Upper lobe of right lung (tissue), 1 donor: ENCODE measurements around the gene PLAU. TPM values are rescaled to one million over a fixed set of nuclear protein-coding genes. Genes with fewer than 3 reads are reported as not detected.
"Not testable (repeated sequence)": the region's sequence is repeated elsewhere in the genome, so short reads cannot be mapped to it uniquely, and the experiment has no call there.

ENCODE experiments used
- ATAC-seq: fragments of 200-7000 bp; cut with Tn5 transposase; one replicate; pipeline ENCODE4 v1.9.1; 2020; ENCODE audit warnings: mild to moderate bottlenecking, moderate library complexity
- DNase-seq: peaks from one replicate; pipeline ENCODE4 v3.0.0-alpha.2; 2020
- H3K27ac ChIP-seq: fragments of 200-600 bp; one replicate; pipeline ENCODE4 v1.8.0; 2022
- H3K27me3 ChIP-seq: fragments of 200-600 bp; one replicate; pipeline ENCODE4 v1.8.0; 2022; ENCODE audit warnings: mild to moderate bottlenecking
- H3K36me3 ChIP-seq: fragments of 200-600 bp; one replicate; pipeline ENCODE4 v1.8.0; 2022
- H3K4me1 ChIP-seq: fragments of 200-600 bp; one replicate; pipeline ENCODE4 v1.8.0; 2022
- H3K4me3 ChIP-seq: fragments of 200-600 bp; one replicate; pipeline ENCODE4 v1.8.0; 2022; ENCODE audit warnings: mild to moderate bottlenecking
- H3K9me3 ChIP-seq: fragments of 200-600 bp; one replicate; pipeline ENCODE4 v1.8.0; 2022
- CTCF ChIP-seq: fragments of 200-600 bp; IDR thresholded peaks from one replicate; pipeline ENCODE4 v1.8.0; 2022; ENCODE audit warnings: antibody characterized with exemption
- intact Hi-C: fragments of 100-400 bp; cut with DNase I; formaldehyde crosslinking; loops from one replicate; pipeline ENCODE4 v1.11.0; 2022
- total RNA-seq: library from RNA; stranded (reverse); fragmentation: NEBNext Ultra II Directional; extraction: Animal tissue kit (Norgen Biotek cat#: 25700); gene quantifications from one replicate; pipeline ENCODE4 v1.2.1, GENCODE V29; 2021
- donor health status: DM: no; HTN: yes; CAD: no; lungs with severe emphysema.

PLAU gene
- total RNA-seq, 1 donor from 2014 or later: 16.8 TPM

- Histone ChIP-seq H3K27me3 (no peaks in the 10 kb centered on the region), H3K27ac (no peak overlapping the region), H3K36me3 (no peaks in the 10 kb centered on the region), H3K9me3 (no peaks in the 10 kb centered on the region), H3K4me1 (peaks cover 29% of the 10 kb centered on the region), H3K4me3 (no peak overlapping the region)
- no peak for TF ChIP-seq CTCF
- DNase-seq (no peak), ATAC-seq (no peak)
- intact Hi-C loops: no loop called here
These were observed 20.7 kb upstream of the PLAU start for GRCh38 chr10:73890261-73890660.

GRCh38 chr10:73890830-73891229, 20.1 kb upstream of the PLAU start:
- intact Hi-C loops: not testable (repeated sequence)

DNA sequence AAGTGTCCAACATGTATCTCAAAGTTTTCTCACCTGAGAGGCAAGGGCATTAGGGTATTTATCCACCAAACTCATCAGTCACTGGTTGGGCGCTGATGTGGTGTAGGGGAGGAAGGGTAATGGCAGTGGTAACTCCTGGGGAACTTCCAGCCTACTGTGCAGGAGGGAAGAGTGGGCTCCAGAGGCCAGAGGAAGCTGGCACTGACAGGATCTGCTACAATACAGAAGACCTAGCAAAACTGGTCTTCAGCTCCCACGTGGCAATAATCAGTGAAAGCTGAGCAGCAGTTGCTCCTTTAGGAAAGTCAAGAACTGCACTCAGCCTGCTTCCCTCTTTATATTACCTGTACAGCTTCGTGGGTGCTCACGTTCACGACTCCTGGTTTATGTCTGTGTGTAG, 19.4 kb upstream of the PLAU start:
- Histone ChIP-seq H3K4me3 (no peak overlapping the region), H3K36me3 (no peaks in the 10 kb centered on the region), H3K27me3 (no peaks in the 10 kb centered on the region), H3K27ac (no peak overlapping the region), H3K9me3 (no peaks in the 10 kb centered on the region), H3K4me1 (peaks cover 25% of the 10 kb centered on the region)
- DNase-seq (no peak), ATAC-seq (no peak)
- intact Hi-C loops: no loop called here
- no peak for TF ChIP-seq CTCF

More at GRCh38 chr10:73890830-73891229, 20.1 kb upstream of the PLAU start:
- H3K36me3 ChIP-seq, H3K4me3 ChIP-seq, H3K27ac ChIP-seq, ATAC-seq, H3K27me3 ChIP-seq, H3K9me3 ChIP-seq, DNase-seq: not testable (repeated sequence)
- peaks cover 29% of the 10 kb centered on the region for H3K4me1 ChIP-seq

DNA sequence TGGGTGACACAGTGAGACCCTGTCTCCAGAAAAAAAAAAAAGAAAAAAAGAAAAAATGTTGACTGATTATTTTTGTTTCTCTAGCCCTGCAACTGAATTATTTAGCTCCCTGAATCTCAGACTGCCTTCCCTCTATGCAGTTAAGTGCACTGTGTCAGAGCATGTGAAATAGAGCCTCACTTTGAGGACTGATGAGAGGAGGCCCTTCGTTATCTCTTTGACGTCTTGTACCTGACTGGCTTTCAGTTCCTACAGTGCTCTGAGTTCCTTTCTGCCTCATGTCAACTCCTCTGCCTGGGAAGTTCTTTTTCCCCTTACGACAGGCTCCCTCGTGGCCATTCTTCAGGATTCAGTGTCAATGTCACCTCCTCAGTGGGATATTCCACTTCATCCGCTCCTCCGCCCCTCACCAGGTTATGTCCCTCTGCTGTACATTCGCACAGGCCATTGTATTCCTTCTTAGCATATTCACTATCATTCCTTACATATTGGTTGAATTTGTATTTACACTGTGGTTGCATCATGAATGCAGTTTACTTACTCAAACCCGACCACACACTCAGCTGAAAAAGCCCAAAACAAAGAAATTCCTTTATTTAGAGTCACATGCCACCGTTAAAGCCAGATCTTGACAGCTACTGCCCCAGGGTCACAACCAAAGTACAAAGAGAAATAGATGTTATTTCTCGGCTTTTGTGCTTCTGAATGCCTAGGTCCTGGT, 18.5 kb upstream of the PLAU start:
- Histone ChIP-seq H3K4me3 (no peak overlapping the region), H3K27ac (no peak overlapping the region), H3K9me3 (no peaks in the 10 kb centered on the region), H3K27me3 (no peaks in the 10 kb centered on the region), H3K36me3 (no peaks in the 10 kb centered on the region), H3K4me1 (peaks cover 15% of the 10 kb centered on the region)
- intact Hi-C loops: no loop called here
- DNase-seq (no peak), ATAC-seq (no peak)
- TF ChIP-seq CTCF: no peak

DNA sequence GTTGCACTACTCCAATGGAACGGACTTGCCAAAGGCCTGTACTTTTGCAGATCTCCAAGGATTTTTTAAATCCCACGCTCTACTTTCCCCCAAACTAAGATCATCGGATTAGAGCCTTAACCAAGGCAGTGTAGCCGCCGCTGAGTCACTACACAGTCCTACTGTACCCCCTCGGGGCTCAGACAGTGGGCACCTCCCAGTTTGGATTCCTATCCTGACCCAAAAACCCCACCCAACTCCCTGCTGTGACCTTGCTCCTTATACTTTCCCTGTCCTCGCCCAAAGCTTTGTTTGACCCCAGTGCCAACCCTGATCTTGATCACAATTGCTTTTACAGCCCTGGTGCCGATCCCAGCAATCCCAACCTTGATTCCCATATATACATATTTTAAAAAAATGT, 17.5 kb upstream of the PLAU start:
- ATAC-seq: no peak
- no peaks in the 10 kb centered on the region for H3K36me3 ChIP-seq
- no peak overlapping the region for H3K27ac ChIP-seq
- intact Hi-C loops: no loop called here
- peaks cover 6% of the 10 kb centered on the region for H3K4me1 ChIP-seq
- no peak for TF ChIP-seq CTCF
- no peaks in the 10 kb centered on the region for H3K27me3 ChIP-seq
- H3K9me3 ChIP-seq: no peaks in the 10 kb centered on the region
- DNase-seq: no peak
- H3K4me3 ChIP-seq: no peak overlapping the region

GRCh38 chr10:73894245-73894971, 16.5 kb upstream of the PLAU start:
- intact Hi-C loops: no loop called here
- ATAC-seq: no peak

DNA sequence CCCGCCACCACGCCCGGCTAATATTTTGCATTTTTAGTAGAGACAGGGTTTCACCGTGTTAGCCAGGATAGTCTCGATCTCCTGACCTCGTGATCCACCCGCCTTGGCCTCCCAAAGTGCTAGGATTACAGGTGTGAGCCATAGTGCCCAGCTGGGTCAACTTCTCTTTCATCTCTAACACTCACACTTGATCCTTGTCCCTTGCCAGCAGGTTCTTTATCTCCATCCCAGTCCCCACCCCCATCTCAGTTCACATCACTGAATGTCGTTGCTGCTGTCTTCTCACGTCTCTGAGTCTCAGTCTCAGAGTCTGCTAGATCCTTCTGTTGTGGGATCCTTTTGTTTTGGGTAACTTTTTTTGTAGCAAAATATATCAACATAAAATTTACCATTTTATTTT, 15.6 kb upstream of the PLAU start:
- DNase-seq: not testable (repeated sequence)

More at GRCh38 chr10:73894245-73894971, 16.5 kb upstream of the PLAU start:
- no peaks in the 10 kb centered on the region for H3K4me1 ChIP-seq
- DNase-seq: no peak
- no peaks in the 10 kb centered on the region for H3K36me3 ChIP-seq
- H3K4me3 ChIP-seq: no peak overlapping the region
- H3K9me3 ChIP-seq: no peaks in the 10 kb centered on the region
- no peaks in the 10 kb centered on the region for H3K27me3 ChIP-seq
- H3K27ac ChIP-seq: no peak overlapping the region
- TF ChIP-seq CTCF: no peak

More for the DNA sequence above, 15.6 kb upstream of the PLAU start:
- H3K4me1 ChIP-seq, ATAC-seq, H3K36me3 ChIP-seq, H3K27ac ChIP-seq, H3K9me3 ChIP-seq, H3K4me3 ChIP-seq, H3K27me3 ChIP-seq, intact Hi-C loops: not testable (repeated sequence)
